ENCODE measurements around the gene KCNMB1. TPM values are rescaled to one million over a fixed set of nuclear protein-coding genes. Genes with fewer than 3 reads are reported as not detected.

KCNMB1 gene
- total and polyA plus RNA-seq, 10 of the 15 experiments (the other 5 are each of a cell fraction or from before 2014, with no cell fraction given) = 1.2 to 3.6 (median 2.6) TPM

DNA sequence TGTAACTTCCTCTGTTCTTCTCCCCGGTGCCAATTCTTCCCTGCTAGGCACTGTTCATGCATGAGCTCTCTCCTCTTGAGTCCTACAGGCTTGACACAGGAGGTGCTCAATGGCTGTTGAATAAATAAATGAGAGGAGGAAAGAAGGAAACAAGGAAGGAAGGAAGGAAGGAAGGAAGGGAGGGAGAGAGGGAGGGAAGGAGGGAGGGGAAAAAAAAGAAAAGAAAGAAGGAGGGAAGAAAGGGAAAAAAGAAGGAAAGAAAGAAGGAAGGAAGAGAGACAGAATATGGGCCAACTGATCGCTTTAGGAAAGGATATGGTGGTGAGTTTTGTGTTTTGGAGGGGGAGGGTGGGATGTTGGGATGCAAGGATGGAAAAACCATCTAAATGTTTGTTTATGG lies 6.4 kb downstream of the KCNMB1 start:
- no peaks in the 10 kb centered on the region for H3K9me3 ChIP-seq (replicated peaks; ENCODE audit: control insufficient read depth, insufficient read depth, low read length)
- FAIRE-seq (no peak), ATAC-seq (no peak), DNase-seq (ENCODE audit: low read depth, low spot score) (no peak)
- H3K4me3 ChIP-seq = no peak overlapping the region
- ChIA-PET SMC1A (ENCODE audit: uncharacterized antibody, unreplicated experiment) (no interaction called here), CTCF (interaction anchor here (0.6 kb wide), 1 partner anchor 35 kb away, joined by 4 read pairs; no protein-coding TSS in a partner anchor), RAD21 (ENCODE audit: unreplicated experiment) (interaction anchor here (0.7 to 1.9 kb wide), 2 partner anchors 41 to 44 kb away, joined by 3 to 4 read pairs; no protein-coding TSS in a partner anchor), POLR2A (no interaction called here)
- 30% methylated on average over 2 of the region's 2 CpGs for WGBS (ENCODE audit: insufficient coverage, insufficient replicate concordance, low lambda C conversion rate, missing lambda C conversion rate)
- no peak overlapping the region for H2AFZ ChIP-seq (ENCODE audit: control insufficient read depth, low read depth, low read length)
- no peaks in the 10 kb centered on the region for H3K79me2 ChIP-seq (ENCODE audit: control insufficient read depth, insufficient read depth, low read length)
- no peak overlapping the region for H3K27ac ChIP-seq (ENCODE audit: control insufficient read depth, insufficient read depth)
- in situ Hi-C loops (cut with MboI) = no loop called here
- no peaks in the 10 kb centered on the region for H3K36me3 ChIP-seq (ENCODE audit: control insufficient read depth in 2 of 2, insufficient read depth in 2 of 2, low read length in 1 of 2)
- H3K27me3 ChIP-seq (replicated peaks in 1 of 2; ENCODE audit: control insufficient read depth in 2 of 2, insufficient read depth in 2 of 2, low read length in 1 of 2) = no peaks in the 10 kb centered on the region
- H4K20me1 ChIP-seq (ENCODE audit: control insufficient read depth, insufficient read depth) = no peaks in the 10 kb centered on the region
- no TSS peak for BruUV-seq (replicated peaks)
- H3K9ac ChIP-seq (ENCODE audit: control insufficient read depth, insufficient read depth, low read length) = no peak overlapping the region
- H3K4me2 ChIP-seq (ENCODE audit: control insufficient read depth, insufficient read depth) = no peak overlapping the region
- H3K4me1 ChIP-seq (ENCODE audit: control insufficient read depth, insufficient read depth, low read length) = no peaks in the 10 kb centered on the region; the same call in 1 of the 2 replicates
- intact Hi-C loops (cut with micrococcal nuclease; ENCODE audit: unreplicated experiment) = no loop called here
- TF ChIP-seq, protein P1, sequence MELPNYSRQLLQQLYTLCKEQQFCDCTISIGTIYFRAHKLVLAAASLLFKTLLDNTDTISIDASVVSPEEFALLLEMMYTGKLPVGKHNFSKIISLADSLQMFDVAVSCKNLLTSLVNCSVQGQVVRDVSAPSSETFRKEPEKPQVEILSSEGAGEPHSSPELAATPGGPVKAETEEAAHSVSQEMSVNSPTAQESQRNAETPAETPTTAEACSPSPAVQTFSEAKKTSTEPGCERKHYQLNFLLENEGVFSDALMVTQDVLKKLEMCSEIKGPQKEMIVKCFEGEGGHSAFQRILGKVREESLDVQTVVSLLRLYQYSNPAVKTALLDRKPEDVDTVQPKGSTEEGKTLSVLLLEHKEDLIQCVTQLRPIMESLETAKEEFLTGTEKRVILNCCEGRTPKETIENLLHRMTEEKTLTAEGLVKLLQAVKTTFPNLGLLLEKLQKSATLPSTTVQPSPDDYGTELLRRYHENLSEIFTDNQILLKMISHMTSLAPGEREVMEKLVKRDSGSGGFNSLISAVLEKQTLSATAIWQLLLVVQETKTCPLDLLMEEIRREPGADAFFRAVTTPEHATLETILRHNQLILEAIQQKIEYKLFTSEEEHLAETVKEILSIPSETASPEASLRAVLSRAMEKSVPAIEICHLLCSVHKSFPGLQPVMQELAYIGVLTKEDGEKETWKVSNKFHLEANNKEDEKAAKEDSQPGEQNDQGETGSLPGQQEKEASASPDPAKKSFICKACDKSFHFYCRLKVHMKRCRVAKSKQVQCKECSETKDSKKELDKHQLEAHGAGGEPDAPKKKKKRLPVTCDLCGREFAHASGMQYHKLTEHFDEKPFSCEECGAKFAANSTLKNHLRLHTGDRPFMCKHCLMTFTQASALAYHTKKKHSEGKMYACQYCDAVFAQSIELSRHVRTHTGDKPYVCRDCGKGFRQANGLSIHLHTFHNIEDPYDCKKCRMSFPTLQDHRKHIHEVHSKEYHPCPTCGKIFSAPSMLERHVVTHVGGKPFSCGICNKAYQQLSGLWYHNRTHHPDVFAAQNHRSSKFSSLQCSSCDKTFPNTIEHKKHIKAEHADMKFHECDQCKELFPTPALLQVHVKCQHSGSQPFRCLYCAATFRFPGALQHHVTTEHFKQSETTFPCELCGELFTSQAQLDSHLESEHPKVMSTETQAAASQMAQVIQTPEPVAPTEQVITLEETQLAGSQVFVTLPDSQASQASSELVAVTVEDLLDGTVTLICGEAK (IDR thresholded peaks at IDR 0.05; ENCODE audit: borderline replicate concordance) = no peak
- TF ChIP-seq SIN3A (IDR thresholded peaks at IDR 0.05; ENCODE audit: low read depth, low read length) (no peak), CBX5 (IDR thresholded peaks at IDR 0.05; ENCODE audit: low read depth) (no peak), POLR2AphosphoS2 (IDR thresholded peaks at IDR 0.05; ENCODE audit: low read depth, low read length) (no peak), ESRRA (IDR thresholded peaks at IDR 0.05; ENCODE audit: low read length) (no peak), NR2C2 (IDR thresholded peaks at IDR 0.05; ENCODE audit: borderline replicate concordance, control insufficient read depth, insufficient read length, low read depth) (no peak), PAX5 (IDR thresholded peaks at IDR 0.05; ENCODE audit: borderline replicate concordance, low read depth, low read length) (no peak), RFX5 (IDR thresholded peaks at IDR 0.05; ENCODE audit: low read depth, low read length) (no peak), LARP7 (IDR thresholded peaks at IDR 0.05) (no peak), KAT2A (conservative IDR thresholded peaks at IDR 0.05; ENCODE audit: control insufficient read depth, low read depth, low read length) (no peak), NFXL1 (IDR thresholded peaks at IDR 0.05; ENCODE audit: borderline replicate concordance) (no peak), MTA2 (IDR thresholded peaks at IDR 0.05; ENCODE audit: low read depth) (no peak), STAT1 (conservative IDR thresholded peaks at IDR 0.05) (no peak), RUNX3 (IDR thresholded peaks at IDR 0.05; ENCODE audit: low read length) (no peak), GABPA (IDR thresholded peaks at IDR 0.05; ENCODE audit: low read depth) (no peak)
- TF ChIP-seq, protein P2, sequence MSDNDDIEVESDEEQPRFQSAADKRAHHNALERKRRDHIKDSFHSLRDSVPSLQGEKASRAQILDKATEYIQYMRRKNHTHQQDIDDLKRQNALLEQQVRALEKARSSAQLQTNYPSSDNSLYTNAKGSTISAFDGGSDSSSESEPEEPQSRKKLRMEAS (IDR thresholded peaks at IDR 0.05; ENCODE audit: low read depth, low read length) = no peak
- TF ChIP-seq, protein P3, sequence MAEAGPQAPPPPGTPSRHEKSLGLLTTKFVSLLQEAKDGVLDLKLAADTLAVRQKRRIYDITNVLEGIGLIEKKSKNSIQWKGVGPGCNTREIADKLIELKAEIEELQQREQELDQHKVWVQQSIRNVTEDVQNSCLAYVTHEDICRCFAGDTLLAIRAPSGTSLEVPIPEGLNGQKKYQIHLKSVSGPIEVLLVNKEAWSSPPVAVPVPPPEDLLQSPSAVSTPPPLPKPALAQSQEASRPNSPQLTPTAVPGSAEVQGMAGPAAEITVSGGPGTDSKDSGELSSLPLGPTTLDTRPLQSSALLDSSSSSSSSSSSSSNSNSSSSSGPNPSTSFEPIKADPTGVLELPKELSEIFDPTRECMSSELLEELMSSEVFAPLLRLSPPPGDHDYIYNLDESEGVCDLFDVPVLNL (IDR thresholded peaks at IDR 0.05; ENCODE audit: low read depth, low read length) = no peak
- TF ChIP-seq, protein P4, sequence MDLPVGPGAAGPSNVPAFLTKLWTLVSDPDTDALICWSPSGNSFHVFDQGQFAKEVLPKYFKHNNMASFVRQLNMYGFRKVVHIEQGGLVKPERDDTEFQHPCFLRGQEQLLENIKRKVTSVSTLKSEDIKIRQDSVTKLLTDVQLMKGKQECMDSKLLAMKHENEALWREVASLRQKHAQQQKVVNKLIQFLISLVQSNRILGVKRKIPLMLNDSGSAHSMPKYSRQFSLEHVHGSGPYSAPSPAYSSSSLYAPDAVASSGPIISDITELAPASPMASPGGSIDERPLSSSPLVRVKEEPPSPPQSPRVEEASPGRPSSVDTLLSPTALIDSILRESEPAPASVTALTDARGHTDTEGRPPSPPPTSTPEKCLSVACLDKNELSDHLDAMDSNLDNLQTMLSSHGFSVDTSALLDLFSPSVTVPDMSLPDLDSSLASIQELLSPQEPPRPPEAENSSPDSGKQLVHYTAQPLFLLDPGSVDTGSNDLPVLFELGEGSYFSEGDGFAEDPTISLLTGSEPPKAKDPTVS (IDR thresholded peaks at IDR 0.05; ENCODE audit: low read depth, low read length) = no peak
